HG02678 (cell line): Measurements from ENCODE around the gene ZNF599.

Experiments
- ATAC-seq: cut with Tn5 transposase; IDR thresholded peaks from one replicate; pipeline ENCODE4 v1.9.1; 2021; ENCODE audit warnings: mild to moderate bottlenecking, moderate library complexity; ENCODE audit not compliant: unreplicated experiment

ZNF599 gene

DNA sequence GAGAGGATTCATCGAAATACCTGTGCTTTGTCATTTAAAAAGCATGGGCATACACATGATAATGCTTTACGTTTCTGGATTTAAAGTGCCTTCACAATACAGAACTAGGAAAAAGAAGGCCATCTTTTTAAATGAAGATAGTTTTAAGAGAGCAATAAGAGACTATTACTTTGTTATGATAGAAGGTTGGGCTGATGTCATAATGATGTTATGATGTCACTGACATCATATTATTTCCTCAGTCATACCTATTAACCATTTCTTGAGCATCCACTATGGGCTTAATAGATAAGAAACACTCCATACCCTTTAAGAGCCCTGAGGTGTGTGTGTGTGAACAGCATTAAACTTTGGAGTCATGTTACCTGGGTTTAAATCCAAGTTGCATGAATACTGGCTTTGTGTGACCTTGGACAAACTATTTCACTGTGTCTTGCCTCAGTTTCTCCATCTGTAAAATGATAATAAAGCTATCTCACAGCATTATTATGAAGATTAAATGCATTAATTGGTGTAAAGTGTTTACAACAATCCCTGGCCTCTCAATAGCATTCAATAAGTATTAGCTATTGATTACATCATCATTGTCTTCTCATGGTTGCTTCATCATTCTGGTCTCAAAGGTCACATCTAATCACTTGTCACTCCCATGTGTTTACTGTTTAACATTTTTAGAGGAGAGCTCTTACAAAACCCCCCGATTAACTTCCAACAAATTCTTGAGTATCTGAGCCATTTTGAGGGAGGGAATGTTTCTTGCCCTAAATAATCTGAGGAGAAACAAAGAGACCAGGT is 27.9 kb downstream of the ZNF599 start:
- ATAC-seq, result no peak

DNA sequence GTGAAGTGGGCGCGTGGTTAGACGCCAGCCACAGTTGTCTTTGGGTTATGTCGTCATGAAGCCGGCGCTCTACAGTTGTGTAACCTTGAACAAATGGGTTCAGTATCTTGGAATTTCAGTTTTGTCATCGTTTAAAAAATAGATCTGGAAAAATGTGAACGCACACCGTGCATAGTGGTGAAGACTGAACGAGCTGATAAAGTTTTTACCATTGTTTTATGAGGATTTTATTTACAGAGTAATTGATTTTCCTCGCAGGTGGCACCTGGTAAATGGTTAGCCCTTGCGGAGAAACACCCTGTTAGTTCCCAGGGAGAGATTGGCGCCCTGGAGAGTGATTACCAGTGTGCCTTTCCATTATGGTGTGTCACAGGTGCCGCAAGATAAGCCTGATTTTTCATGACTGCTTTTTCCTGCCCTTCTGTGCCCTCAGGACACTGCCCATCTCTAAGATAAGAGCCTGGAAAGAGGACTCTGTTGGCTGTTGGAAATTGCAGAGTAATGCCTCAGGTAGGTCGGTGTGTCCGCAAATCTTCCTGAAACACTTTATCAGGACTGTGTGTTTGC is 38.4 kb downstream of the ZNF599 start:
- no peak for ATAC-seq

DNA sequence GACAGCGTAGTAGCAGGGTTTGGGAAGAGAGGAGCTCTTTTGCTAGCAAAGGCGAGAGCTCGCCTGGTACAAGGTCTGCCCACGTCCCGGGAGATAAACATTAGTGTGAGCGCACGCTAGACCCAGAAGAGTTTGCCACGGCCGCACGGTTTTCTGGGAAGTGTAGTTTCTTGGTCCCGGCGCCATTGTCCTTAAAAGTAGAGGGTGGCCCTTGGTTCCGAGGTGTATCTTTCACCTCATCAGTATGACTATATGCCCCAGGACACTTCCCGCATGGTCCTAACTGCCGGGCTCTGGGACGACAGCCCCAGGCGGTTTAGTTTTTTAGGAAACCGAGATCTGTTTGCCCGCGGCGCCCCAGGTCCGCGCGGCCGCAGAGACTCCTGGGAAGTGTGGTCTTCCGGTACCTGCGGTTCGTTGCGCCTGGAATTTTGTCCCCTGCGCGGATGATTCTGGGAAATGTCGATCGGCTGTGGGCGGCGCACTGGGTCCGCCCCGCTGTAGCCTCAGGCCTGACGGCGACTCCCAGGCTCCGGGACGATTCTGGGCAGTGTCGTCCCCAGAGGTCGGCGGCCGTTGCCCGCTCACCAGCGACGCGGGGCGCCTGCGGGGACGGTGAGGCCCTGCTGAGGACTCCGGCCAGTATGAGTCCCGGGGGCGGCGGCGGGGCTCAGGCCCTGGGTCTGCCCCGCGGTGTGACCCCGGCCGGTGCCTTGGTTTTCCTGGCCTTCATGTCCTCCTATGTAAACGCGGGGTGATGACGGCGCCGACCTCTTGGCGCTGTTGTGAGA is 39.1 kb downstream of the ZNF599 start, which contains the start of gene ZNF181:
TSS of gene ZNF181 (plus strand) at position 498 of the 791 bp plus-strand sequence. CDS start 795 bp downstream, outside the sequence.
- peak; percentile 83 for ATAC-seq

DNA sequence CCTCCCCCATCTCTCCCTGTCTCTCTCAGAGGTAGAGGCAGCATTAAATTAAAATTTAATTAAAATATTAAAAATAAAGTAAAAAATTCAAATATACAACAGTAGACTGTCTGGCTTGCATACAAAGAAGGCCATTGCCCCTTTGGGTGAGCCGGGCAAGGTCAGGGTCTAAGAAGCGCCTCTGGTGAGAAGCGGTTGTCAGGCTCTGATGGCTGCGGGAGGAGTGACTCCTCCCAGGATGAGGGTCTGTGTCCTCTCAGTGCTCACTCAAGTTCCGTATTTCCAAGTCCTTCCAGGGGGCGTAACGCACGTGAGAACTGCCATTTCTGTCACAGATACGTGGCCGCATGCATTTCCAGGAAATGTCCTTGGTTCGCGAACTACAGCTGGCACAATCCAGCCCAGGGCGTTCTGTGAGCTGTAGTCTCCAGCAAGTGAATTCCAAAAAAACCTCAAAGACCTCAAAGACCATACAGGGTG is 39.7 kb downstream of the ZNF599 start:
- peak; percentile 4 for ATAC-seq

DNA sequence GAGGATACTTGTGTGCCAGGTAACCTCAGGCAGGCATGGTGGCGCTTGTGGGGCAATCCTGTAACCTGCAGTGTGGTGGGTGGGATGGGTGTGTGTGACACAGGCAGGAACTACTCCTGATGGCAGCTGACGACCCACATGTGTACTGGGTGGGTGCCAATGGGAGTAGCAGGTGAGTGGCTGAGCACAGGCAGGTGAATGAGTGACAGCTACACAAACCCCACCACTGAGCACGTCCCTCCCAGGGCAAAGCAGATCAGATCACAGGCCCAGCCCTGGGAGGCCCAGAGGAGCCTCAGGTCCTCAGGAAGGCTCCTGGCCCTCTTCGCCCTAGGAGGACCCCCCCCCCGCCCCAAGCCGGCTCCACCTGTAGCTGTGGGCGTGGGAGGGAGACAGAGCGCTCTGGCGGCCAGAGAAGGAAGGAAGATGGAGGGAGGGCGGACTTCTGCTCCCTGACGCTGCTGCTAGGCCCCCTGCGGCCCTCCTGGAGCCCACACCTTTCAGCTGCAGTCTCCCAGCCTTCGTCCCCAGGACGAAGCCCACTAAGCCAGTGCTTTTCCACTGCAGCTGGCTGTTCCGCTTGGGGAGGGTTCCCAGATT is 40.3 kb downstream of the ZNF599 start:
- ATAC-seq, result no peak

DNA sequence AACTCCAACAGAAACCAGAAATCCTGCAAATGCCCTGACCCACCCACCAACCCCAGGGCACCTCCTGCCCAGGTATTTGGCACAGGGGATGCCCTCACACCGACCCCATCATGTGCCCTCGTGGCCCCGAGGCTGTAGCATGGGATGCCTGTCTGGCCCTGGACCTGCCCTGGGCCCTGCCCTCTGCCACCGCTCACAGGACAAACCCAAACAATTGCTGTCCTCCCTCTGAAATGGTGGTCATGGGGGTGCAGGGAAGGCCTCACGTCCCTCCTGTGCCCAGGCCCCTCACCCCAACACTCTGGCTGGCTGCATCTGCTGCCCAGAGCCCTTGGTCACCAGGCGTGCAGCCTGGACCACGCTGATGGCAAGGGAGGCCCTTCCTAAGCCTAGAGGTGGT is 41.1 kb downstream of the ZNF599 start:
- ATAC-seq, result no peak

DNA sequence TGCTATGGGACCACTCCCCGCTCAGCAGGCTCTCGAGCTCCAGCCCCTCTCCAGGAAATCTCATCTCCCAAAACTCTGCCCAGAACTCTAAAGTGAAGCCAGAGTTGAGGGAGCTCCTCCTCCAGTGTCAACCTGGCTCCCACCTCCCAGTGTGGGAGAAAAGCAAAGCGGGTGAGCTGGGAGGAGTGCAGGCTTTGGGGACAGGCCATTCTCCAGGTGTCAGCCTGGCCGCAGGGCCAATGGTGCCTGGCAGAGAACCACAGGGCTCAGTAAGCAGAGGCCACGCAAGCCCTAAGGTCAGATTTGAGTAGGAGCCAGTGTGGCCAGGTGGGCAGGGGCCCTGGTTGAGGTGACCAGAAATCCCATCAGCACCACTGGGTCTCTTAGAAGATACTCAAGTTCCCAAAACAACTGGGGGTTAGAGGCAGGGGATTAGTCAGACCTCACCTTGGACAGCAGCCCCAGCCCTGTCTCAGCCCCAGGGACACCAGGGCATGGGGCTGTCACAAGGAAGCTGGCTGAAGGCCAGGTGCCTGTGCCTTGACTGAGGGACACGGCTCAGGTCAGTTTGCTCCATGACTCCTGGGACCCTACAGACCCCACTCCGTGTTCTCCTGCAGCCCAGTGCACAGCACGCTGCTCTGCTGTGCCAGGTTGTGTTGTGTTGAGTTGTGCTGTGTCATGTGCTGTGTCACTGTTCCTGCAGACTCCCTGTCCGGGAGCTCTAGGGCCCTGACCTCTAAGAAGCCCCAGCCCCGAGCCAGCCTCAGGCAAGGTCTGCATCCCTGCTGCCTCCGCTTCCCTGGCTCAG is 41.8 kb downstream of the ZNF599 start:
- no peak for ATAC-seq

DNA sequence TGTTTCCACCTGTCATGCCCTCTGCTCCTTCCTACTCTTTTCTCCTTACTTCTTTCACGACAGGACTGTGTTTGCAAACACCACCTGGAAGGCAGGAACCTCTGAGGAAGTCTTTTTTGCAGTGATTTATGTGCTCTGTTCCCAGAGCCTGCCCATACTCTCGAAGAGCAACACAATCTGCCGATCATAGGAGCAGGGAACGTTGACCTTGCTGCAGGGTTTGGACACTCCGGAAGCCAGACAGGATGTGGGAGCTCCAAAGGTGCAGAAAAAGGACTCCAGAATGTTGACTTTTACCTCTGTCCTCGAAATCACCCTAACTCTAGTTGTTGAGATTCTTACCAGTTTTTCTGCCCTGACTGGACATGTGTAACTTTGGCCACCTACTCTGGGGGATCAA is 47.6 kb downstream of the ZNF599 start:
- ATAC-seq, result no peak

DNA sequence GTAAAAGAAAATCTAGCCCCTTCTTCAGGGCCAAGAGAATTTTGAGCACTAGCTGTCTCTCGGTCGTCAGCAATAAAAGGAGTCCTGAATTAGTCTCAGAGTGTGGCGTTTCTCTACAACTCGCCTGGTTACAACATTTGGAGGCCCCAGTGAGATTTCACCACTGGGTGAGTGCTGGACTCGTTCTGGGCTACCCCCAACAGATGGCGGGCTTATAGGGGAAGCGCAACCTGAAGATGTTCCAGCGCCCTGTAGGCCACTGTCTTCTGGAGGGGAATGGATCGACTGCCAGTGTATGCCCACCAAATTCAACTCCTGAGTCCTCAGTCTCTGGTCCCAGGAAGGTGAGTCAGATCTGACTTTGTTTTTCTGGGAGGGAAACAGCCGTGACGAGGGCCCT is 50.7 kb downstream of the ZNF599 start:
- no peak for ATAC-seq

DNA sequence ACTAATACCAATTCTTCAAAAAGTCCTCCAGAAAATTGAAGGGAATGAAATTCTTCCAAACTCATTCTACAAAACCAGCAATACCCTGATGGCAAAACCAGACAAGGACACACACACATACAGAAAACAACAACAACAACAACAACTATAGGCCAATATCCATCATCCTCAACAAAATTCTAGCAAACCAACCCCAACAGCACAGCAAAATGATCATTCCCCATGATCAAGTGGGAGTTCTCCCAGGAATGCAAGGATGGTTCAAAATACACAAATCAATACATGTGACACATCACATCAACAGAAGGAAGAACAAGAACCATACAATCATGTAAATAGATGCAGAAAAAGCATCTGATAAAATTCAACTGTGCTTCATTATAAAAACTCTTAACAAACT is 57.7 kb downstream of the ZNF599 start:
- no peak for ATAC-seq

DNA sequence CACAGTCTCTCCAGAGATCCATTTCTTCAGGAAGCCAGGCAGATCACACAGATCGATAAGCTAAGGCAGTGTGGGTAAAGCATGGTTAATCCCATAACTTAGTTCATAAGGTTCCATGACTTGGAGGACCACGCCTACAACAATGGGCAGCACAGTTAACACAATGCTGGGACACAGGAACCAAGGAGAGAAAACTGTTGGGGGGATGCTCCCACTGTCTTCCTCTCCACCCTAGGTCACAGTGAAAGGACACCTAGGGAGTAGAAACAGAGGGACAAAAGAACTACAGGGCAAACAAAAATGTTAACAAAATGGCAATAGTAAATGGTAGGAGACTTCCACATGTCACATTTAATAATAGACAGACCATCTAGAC is 59.8 kb downstream of the ZNF599 start:
- no peak for ATAC-seq

DNA sequence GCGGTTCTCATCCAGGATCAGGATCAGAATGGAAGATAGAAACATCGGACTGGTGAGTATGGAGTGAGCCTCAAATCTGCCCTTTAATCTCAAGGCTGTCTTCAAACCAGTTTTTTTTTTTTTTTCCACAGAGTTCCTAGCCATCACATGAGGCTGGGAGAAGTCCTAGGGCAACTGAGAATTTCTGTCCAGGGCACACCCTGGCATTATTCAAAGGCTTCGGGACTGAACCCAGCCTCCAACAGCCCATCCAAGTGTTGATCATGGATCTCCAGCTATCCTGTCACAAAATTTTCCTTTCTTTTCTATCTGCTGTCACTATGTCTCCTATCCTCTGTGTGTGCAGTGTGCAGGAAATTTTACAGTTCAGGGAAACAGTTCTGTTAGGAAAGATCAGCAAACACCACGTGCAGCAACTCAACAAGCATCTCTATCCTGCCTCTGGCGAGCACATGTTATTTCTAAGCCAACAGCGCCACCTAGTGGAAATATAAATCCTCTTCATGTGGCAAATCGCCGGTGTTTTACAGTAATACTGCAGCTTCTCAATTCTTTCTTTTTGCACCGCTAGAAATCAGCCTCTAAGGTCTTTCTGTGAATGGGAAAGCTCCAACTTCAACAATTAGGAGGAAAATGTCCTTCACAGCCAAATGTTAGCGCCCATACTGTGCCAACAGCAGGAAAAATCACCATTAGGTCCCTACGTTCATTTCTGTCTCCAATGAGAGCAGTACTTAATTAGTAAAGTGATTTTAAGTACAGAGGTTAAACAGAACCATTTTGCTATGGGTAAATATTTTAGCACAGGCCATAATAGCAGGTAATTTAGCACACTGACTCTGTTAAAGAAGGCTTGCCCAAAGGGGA is 60.4 kb downstream of the ZNF599 start:
- no peak for ATAC-seq

DNA sequence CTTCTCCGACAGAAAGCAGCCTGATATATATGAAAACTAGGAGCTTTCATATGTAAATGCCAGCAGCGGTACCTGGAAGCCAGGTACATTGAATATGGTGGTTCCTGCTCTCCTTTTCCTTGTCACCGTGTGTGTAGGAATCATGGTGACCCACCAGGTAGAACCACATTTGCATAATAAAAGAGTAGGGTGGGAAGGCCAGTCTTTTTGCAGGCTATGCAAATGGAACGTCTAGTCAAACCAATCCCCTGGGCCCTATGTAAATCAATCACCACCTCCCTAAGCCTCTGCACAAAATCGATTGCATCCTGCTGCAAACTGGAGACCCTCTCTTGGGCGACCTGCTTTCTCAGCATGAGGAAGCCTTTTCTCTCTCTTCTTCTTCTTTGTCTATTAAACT is 61.1 kb downstream of the ZNF599 start:
- ATAC-seq, result no peak
